Fibroblast of lung (primary cell): ENCODE data around the gene NR3C1. TPM values are rescaled to one million over a fixed set of nuclear protein-coding genes. Genes with fewer than 3 reads are reported as not detected.

Source experiments
- DNase-seq, 2 donors: peaks; one replicate each; pipeline versions ENCODE4 v3.0.0 to v3.0.0-alpha.2; 2010; ENCODE audit warnings: low read depth in 2 of 2
- H2AFZ ChIP-seq: 2 replicates; pipeline ENCODE4 v1.5.1; 2012; ENCODE audit warnings: low read length, control low read depth, inconsistent platforms
- H3K27ac ChIP-seq: 2 replicates; pipeline ENCODE4 v1.5.1; 2011; ENCODE audit warnings: low read length, control low read depth; ENCODE audit not compliant: insufficient read depth
- H3K27me3 ChIP-seq: 2 replicates; pipeline ENCODE4 v1.5.1; 2011; ENCODE audit warnings: mild to moderate bottlenecking, low read length; ENCODE audit not compliant: control insufficient read depth, insufficient read depth
- H3K36me3 ChIP-seq: 2 replicates; pipeline ENCODE4 v1.5.1; 2011; ENCODE audit warnings: low read length; ENCODE audit not compliant: control insufficient read depth, insufficient read depth
- H3K4me1 ChIP-seq: 2 replicates; pipeline ENCODE4 v1.5.1; 2011; ENCODE audit warnings: low read length; ENCODE audit not compliant: control insufficient read depth, insufficient read depth; ENCODE audit errors: extremely low read depth
- H3K4me2 ChIP-seq: 2 replicates; pipeline ENCODE4 v1.5.1; 2011; ENCODE audit warnings: low read length, control low read depth; ENCODE audit not compliant: insufficient read depth; ENCODE audit errors: extremely low read depth
- H3K4me3 ChIP-seq, 4 experiments: fragments of 200-600 bp in 1 of 4; sonication (generic) in 1 of 4; replicated peaks in 1 of 4; 2 replicates each; pipeline ENCODE4 v1.5.1; 2011 to 2016; ENCODE audit warnings: low read length in 4 of 4, low read depth in 3 of 4, mild to moderate bottlenecking in 3 of 4, control low read depth in 2 of 4, inconsistent platforms in 1 of 4, mixed read lengths in 1 of 4; ENCODE audit not compliant: insufficient read depth in 1 of 4; ENCODE audit errors: control extremely low read depth in 1 of 4
- H3K79me2 ChIP-seq: 2 replicates; pipeline ENCODE4 v1.5.1; 2012; ENCODE audit warnings: mild to moderate bottlenecking, low read length, inconsistent platforms; ENCODE audit not compliant: control insufficient read depth, insufficient read depth
- H3K9ac ChIP-seq: 2 replicates; pipeline ENCODE4 v1.5.1; 2011; ENCODE audit warnings: mild to moderate bottlenecking, low read length, control low read depth; ENCODE audit not compliant: insufficient read depth
- H3K9me3 ChIP-seq: 2 replicates; pipeline ENCODE4 v1.5.1; 2012; ENCODE audit warnings: low read depth, low read length; ENCODE audit not compliant: control insufficient read depth, insufficient read depth
- H4K20me1 ChIP-seq: 2 replicates; pipeline ENCODE4 v1.5.1; 2011; ENCODE audit warnings: low read length; ENCODE audit not compliant: control insufficient read depth, insufficient read depth; ENCODE audit errors: extremely low read depth
- CTCF ChIP-seq, 2 donors: IDR thresholded peaks in 1 of 2; conservative IDR thresholded peaks in 1 of 2; 1 replicate in 1 of 2; 2 replicates in 1 of 2; pipeline ENCODE4 v1.5.1; 2011 to 2012; ENCODE audit warnings: low read length in 2 of 2, control low read depth in 1 of 2, inconsistent platforms in 1 of 2, low read depth in 1 of 2, mild to moderate bottlenecking in 1 of 2
- EZH2 ChIP-seq: IDR thresholded peaks from 2 replicates; pipeline ENCODE4 v1.5.1; 2012; ENCODE audit warnings: low read length, control low read depth, mild to moderate bottlenecking; ENCODE audit errors: missing control alignments
- polyA plus RNA-seq, 2 donors: library from polyadenylated mRNA; depleted of rRNA in 1 of 2; stranded (reverse) in 1 of 2; unstranded in 1 of 2; fragments of >200 nt; gene quantifications; 2 replicates each; pipeline ENCODE4 v1.2.1, GENCODE V29; 2011 to 2012; ENCODE audit warnings: missing spikeins in 1 of 2
- total RNA-seq: library from RNA; depleted of rRNA; stranded (reverse); fragments of >200 nt; gene quantifications from 2 replicates; pipeline ENCODE4 v1.2.1, GENCODE V29; 2014

The NR3C1 gene
- total and polyA plus RNA-seq, 2 donors (not counting 1 experiment from before 2014, with no cell fraction given) = 85.3 to 126 TPM

DNA sequence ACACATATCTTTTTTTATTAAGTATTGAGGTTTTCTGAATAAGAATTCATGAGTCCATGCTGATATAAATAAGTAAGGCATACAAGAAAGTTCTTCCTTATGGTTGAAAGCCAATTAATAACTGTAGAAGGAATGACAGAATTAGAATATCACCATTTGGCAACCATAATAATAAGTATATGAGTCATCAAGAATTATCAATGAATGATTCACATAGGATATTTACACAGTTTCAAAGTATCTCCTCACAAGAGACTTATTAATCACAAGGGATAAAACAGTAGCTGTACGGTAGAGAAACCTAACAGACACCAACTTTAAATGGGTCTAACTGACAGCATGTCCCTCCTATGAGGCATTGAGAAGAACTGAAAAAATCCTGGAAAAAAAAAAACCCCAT lies 161.6 kb downstream of the NR3C1 start:
- H3K9ac ChIP-seq = no peak overlapping the region
- H3K27ac ChIP-seq = no peak overlapping the region
- peak; percentile 60 to 75 for DNase-seq
- H3K27me3 ChIP-seq = no peaks in the 10 kb centered on the region
- no peak overlapping the region for H3K4me3 ChIP-seq
- H2AFZ ChIP-seq = no peak overlapping the region
- no peaks in the 10 kb centered on the region for H3K36me3 ChIP-seq
- no peak overlapping the region for H3K4me2 ChIP-seq
- no peaks in the 10 kb centered on the region for H3K9me3 ChIP-seq
- TF ChIP-seq CTCF (conservative IDR thresholded peaks at IDR 0.05 in 1 of 2, IDR thresholded peaks at IDR 0.05 in 1 of 2; ENCODE audit: low read depth in 1 of 2, low read length in 2 of 2) = no peak
- no peak for TF ChIP-seq EZH2
- peaks cover 38% of the 10 kb centered on the region for H3K4me1 ChIP-seq
- no peaks in the 10 kb centered on the region for H3K79me2 ChIP-seq
- H4K20me1 ChIP-seq = no peaks in the 10 kb centered on the region

GRCh38 chr5:143239882-143240518 lies 163.5 kb downstream of the NR3C1 start:
- Histone ChIP-seq H2AFZ (no peak overlapping the region), H3K9ac (no peak overlapping the region), H3K4me1 (peaks cover 27% of the 10 kb centered on the region), H3K4me2 (peak overlapping the region; percentile 28), H4K20me1 (no peaks in the 10 kb centered on the region), H3K27ac (no peak overlapping the region), H3K4me3 (no peak overlapping the region), H3K27me3 (no peaks in the 10 kb centered on the region), H3K79me2 (no peaks in the 10 kb centered on the region), H3K9me3 (no peaks in the 10 kb centered on the region), H3K36me3 (no peaks in the 10 kb centered on the region)
- TF ChIP-seq CTCF (conservative IDR thresholded peaks at IDR 0.05 in 1 of 2, IDR thresholded peaks at IDR 0.05 in 1 of 2; ENCODE audit: low read depth in 1 of 2, low read length in 2 of 2) (no peak), EZH2 (no peak)
- peak; percentile 23 to 72 for DNase-seq

- Histone ChIP-seq H3K4me3 (no peak overlapping the region), H3K36me3 (no peaks in the 10 kb centered on the region), H2AFZ (no peak overlapping the region), H3K9ac (no peak overlapping the region), H3K4me1 (peaks cover 22% of the 10 kb centered on the region), H3K27me3 (no peaks in the 10 kb centered on the region), H4K20me1 (no peaks in the 10 kb centered on the region), H3K9me3 (no peaks in the 10 kb centered on the region), H3K27ac (no peak overlapping the region), H3K79me2 (no peaks in the 10 kb centered on the region), H3K4me2 (no peak overlapping the region)
- TF ChIP-seq EZH2 (no peak), CTCF (conservative IDR thresholded peaks at IDR 0.05 in 1 of 2, IDR thresholded peaks at IDR 0.05 in 1 of 2; ENCODE audit: low read depth in 1 of 2, low read length in 2 of 2) (no peak)
- no peak for DNase-seq
These were observed 164.9 kb downstream of the NR3C1 start for GRCh38 chr5:143238620-143239019.
